GM23338 (cell line): ENCODE data around the gene RGS19. TPM values are rescaled to one million over a fixed set of nuclear protein-coding genes. Genes with fewer than 3 reads are reported as not detected.

ENCODE experiments used
- ATAC-seq: fragments of 200-7000 bp; cut with Tn5 transposase; 3 replicates; pipeline ENCODE4 v1.9.1; 2020
- DNase-seq: peaks from one replicate; pipeline ENCODE4 v3.0.0-alpha.2; 2015; ENCODE audit warnings: low spot score
- H2AFZ ChIP-seq: fragments of 200-600 bp; sonication (generic); 2 replicates; pipeline ENCODE4 v1.8.0; 2016; ENCODE audit warnings: antibody characterized with exemption, mild to moderate bottlenecking, moderate library complexity
- H3F3A ChIP-seq: fragments of 200-600 bp; sonication (generic); replicated peaks from 2 replicates; pipeline ENCODE4 v1.8.0; 2017; ENCODE audit warnings: antibody characterized with exemption, mixed run types, low read depth
- H3K27ac ChIP-seq: fragments of 200-600 bp; sonication (generic); 2 replicates; pipeline ENCODE4 v1.6.1; 2016; ENCODE audit warnings: low read depth
- H3K27me3 ChIP-seq: fragments of 200-600 bp; sonication (generic); 2 replicates; pipeline ENCODE4 v1.8.0; 2016; ENCODE audit warnings: mild to moderate bottlenecking, mixed run types, moderate library complexity; ENCODE audit not compliant: insufficient read depth
- H3K36me3 ChIP-seq: fragments of 200-600 bp; sonication (generic); 2 replicates; pipeline ENCODE4 v1.8.0; 2016; ENCODE audit warnings: mild to moderate bottlenecking; ENCODE audit not compliant: insufficient read depth
- H3K4me1 ChIP-seq: fragments of 200-600 bp; sonication (generic); 2 replicates; pipeline ENCODE4 v1.8.0; 2016; ENCODE audit warnings: mild to moderate bottlenecking, moderate library complexity; ENCODE audit not compliant: insufficient read depth
- H3K4me2 ChIP-seq: fragments of 200-600 bp; sonication (generic); 2 replicates; pipeline ENCODE4 v1.7.1; 2017; ENCODE audit warnings: mixed run types
- H3K4me3 ChIP-seq: fragments of 200-600 bp; sonication (generic); 2 replicates; pipeline ENCODE4 v1.6.1; 2016; ENCODE audit warnings: mixed run types
- H3K79me2 ChIP-seq: fragments of 200-600 bp; sonication (generic); replicated peaks from 2 replicates; pipeline ENCODE4 v1.8.0; 2017; ENCODE audit warnings: mild to moderate bottlenecking; ENCODE audit not compliant: insufficient read depth
- H3K9me2 ChIP-seq: fragments of 200-600 bp; sonication (generic); 2 replicates; pipeline ENCODE4 v1.8.0; 2017; ENCODE audit not compliant: insufficient read depth
- H4K20me1 ChIP-seq: fragments of 200-600 bp; sonication (generic); replicated peaks from 2 replicates; pipeline ENCODE4 v1.8.0; 2017; ENCODE audit warnings: mild to moderate bottlenecking; ENCODE audit not compliant: insufficient read depth
- H3K27ac Mint-ChIP-seq: 2 replicates; pipeline ENCODE4 v1.8.0; 2020; ENCODE audit warnings: inconsistent platforms, mild to moderate bottlenecking, moderate library complexity, mixed read lengths
- H3K27me3 Mint-ChIP-seq: 3 replicates; pipeline ENCODE4 v1.8.0; 2022; ENCODE audit warnings: low read depth, mild to moderate bottlenecking, moderate library complexity, mixed read lengths, inconsistent platforms; ENCODE audit not compliant: insufficient read depth, poor library complexity
- H3K36me3 Mint-ChIP-seq: 3 replicates; pipeline ENCODE4 v1.8.0; 2021; ENCODE audit warnings: low read depth, mild to moderate bottlenecking, inconsistent platforms, moderate library complexity, mixed read lengths
- H3K4me1 Mint-ChIP-seq: 3 replicates; pipeline ENCODE4 v1.8.0; 2020; ENCODE audit warnings: mild to moderate bottlenecking, inconsistent platforms, mixed read lengths
- H3K4me3 Mint-ChIP-seq: 3 replicates; pipeline ENCODE4 v1.8.0; 2021; ENCODE audit warnings: moderate library complexity, mild to moderate bottlenecking, inconsistent platforms, mixed read lengths
- H3K9me3 Mint-ChIP-seq: 3 replicates; pipeline ENCODE4 v1.8.0; 2020; ENCODE audit warnings: moderate library complexity, mild to moderate bottlenecking, inconsistent platforms, mixed read lengths
- CREB1 ChIP-seq: fragments of 250-450 bp; sonication (Bioruptor Pico); IDR thresholded peaks from 2 replicates; pipeline ENCODE4 v1.5.0; 2020; ENCODE audit warnings: low read depth, mild to moderate bottlenecking, moderate library complexity
- EZH2 ChIP-seq: fragments of 200-600 bp; sonication (generic); IDR thresholded peaks from one replicate; pipeline ENCODE4 v1.8.0; 2017; ENCODE audit warnings: antibody characterized with exemption, mild to moderate bottlenecking, low read depth; ENCODE audit not compliant: unreplicated experiment
- EZH2phosphoT487 ChIP-seq: fragments of 200-600 bp; sonication (generic); IDR thresholded peaks from one replicate; pipeline ENCODE4 v1.8.1; 2018; ENCODE audit warnings: antibody characterized with exemption; ENCODE audit not compliant: unreplicated experiment
- JUNB ChIP-seq: IDR thresholded peaks from one replicate; pipeline ENCODE4 v1.6.1; 2016; ENCODE audit warnings: antibody characterized with exemption; ENCODE audit not compliant: unreplicated experiment
- NANOG ChIP-seq: IDR thresholded peaks from 2 replicates; pipeline ENCODE4 v1.6.1; 2016; ENCODE audit warnings: antibody characterized with exemption, borderline replicate concordance
- POLR2AphosphoS5 ChIP-seq: IDR thresholded peaks from 2 replicates; pipeline ENCODE4 v1.6.1; 2016; ENCODE audit warnings: antibody characterized with exemption, low read depth
- STAT1 ChIP-seq: IDR thresholded peaks from one replicate; pipeline ENCODE4 v1.6.1; 2016; ENCODE audit warnings: antibody characterized with exemption; ENCODE audit not compliant: unreplicated experiment
- ZNF114 ChIP-seq: fragments of 250-450 bp; sonication (Bioruptor Pico); IDR thresholded peaks from 2 replicates; pipeline ENCODE4 v1.5.0; 2020; ENCODE audit warnings: mild to moderate bottlenecking, moderate library complexity
- ZNF331 ChIP-seq: fragments of 250-450 bp; sonication (Bioruptor Pico); IDR thresholded peaks from 2 replicates; pipeline ENCODE4 v1.5.0; 2020; ENCODE audit warnings: low read depth, mild to moderate bottlenecking, moderate library complexity
- polyA plus RNA-seq: library from polyadenylated mRNA; unstranded; fragments of >200 nt; fragmentation: Nextera tagmentation; extraction: Ambion mirVana; gene quantifications from 2 replicates; pipeline ENCODE4 v1.2.1, GENCODE V29; 2016
- total RNA-seq: library from RNA; depleted of rRNA; stranded (reverse); fragments of >200 nt; shearing (Covaris generic); gene quantifications from 2 replicates; pipeline ENCODE4 v1.2.3, GENCODE V29; 2014
- TF ChIP-seq, protein P1 (sequence below): IDR thresholded peaks from 2 replicates; pipeline ENCODE4 v1.6.1; 2016; ENCODE audit warnings: antibody characterized with exemption
- TF ChIP-seq, protein P2 (sequence below), 2 experiments: fragments of 200-600 bp in 1 of 2; sonication (generic) in 1 of 2; conservative IDR thresholded peaks; 2 replicates each; pipeline versions ENCODE4 v1.5.1 to v1.6.1; 2016 to 2017; ENCODE audit warnings: antibody characterized with exemption in 2 of 2, low read depth in 2 of 2, mild to moderate bottlenecking in 2 of 2, moderate library complexity in 1 of 2
- TF ChIP-seq, protein P3 (sequence below): fragments of 250-450 bp; sonication (Bioruptor Pico); IDR thresholded peaks from 2 replicates; pipeline ENCODE4 v1.5.0; 2020; ENCODE audit warnings: mild to moderate bottlenecking, moderate library complexity
- TF ChIP-seq, protein P4 (sequence below): IDR thresholded peaks from one replicate; pipeline ENCODE4 v1.6.1; 2018; ENCODE audit warnings: antibody characterized with exemption; ENCODE audit not compliant: unreplicated experiment

Gene RGS19
- total and polyA plus RNA-seq, 2 experiments from 2014 or later: 13.1 to 19.7 TPM

DNA sequence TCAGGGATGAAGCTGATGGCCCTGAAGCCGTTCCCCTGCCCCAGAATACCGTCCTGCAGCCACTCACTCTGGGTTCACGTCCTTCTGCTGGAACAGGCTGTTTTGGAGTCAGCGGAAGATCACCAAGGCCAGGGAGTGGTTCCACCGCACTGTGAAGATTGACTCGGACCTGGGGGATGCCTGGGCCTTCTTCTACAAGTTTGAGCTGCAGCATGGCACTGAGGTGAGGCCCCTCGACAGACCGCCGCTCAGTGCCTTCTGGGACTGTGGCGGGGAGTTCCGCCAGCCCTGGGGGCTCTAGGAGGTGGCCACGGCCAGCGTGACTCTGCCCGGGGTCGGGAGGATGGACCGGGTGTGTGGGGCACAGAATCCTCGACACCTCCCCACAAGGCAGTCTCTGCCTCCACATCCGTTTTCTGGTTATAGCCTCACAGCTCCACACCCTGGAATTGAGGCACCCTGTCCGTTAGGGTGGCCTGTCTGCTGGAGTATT, 47.5 kb downstream of the RGS19 start:
- Histone ChIP-seq H3K27ac (no peak overlapping the region), H3K4me2 (no peak overlapping the region), H3K4me3 (no peak overlapping the region), H3K9me2 (no peaks in the 10 kb centered on the region), H2AFZ (no peak overlapping the region), H3K27me3 (no peaks in the 10 kb centered on the region), H3K36me3 (peaks cover 3% of the 10 kb centered on the region; the same call in 1 of the 2 replicates), H3K4me1 (peaks cover 14% of the 10 kb centered on the region), H3K79me2 (no peaks in the 10 kb centered on the region), H3F3A (peaks cover 5% of the 10 kb centered on the region; the same call in 1 of the 2 replicates), H4K20me1 (no peaks in the 10 kb centered on the region)
- peaks cover 12% of the 10 kb centered on the region for H3K27me3 Mint-ChIP-seq
- TF ChIP-seq, protein P1, sequence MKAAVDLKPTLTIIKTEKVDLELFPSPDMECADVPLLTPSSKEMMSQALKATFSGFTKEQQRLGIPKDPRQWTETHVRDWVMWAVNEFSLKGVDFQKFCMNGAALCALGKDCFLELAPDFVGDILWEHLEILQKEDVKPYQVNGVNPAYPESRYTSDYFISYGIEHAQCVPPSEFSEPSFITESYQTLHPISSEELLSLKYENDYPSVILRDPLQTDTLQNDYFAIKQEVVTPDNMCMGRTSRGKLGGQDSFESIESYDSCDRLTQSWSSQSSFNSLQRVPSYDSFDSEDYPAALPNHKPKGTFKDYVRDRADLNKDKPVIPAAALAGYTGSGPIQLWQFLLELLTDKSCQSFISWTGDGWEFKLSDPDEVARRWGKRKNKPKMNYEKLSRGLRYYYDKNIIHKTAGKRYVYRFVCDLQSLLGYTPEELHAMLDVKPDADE: no peak
- no peak for TF ChIP-seq POLR2AphosphoS5
- no peak for TF ChIP-seq STAT1
- no peak for TF ChIP-seq ZNF331
- TF ChIP-seq JUNB: no peak
- TF ChIP-seq ZNF114 (CRISPR knock-in tag): no peak
- TF ChIP-seq EZH2: no peak
- TF ChIP-seq, protein P2, sequence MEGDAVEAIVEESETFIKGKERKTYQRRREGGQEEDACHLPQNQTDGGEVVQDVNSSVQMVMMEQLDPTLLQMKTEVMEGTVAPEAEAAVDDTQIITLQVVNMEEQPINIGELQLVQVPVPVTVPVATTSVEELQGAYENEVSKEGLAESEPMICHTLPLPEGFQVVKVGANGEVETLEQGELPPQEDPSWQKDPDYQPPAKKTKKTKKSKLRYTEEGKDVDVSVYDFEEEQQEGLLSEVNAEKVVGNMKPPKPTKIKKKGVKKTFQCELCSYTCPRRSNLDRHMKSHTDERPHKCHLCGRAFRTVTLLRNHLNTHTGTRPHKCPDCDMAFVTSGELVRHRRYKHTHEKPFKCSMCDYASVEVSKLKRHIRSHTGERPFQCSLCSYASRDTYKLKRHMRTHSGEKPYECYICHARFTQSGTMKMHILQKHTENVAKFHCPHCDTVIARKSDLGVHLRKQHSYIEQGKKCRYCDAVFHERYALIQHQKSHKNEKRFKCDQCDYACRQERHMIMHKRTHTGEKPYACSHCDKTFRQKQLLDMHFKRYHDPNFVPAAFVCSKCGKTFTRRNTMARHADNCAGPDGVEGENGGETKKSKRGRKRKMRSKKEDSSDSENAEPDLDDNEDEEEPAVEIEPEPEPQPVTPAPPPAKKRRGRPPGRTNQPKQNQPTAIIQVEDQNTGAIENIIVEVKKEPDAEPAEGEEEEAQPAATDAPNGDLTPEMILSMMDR (conservative IDR thresholded peaks at IDR 0.05; ENCODE audit: low read depth in 2 of 2): no peak
- TF ChIP-seq CREB1 (CRISPR knock-in tag): no peak
- no peak for TF ChIP-seq EZH2phosphoT487
- TF ChIP-seq NANOG: no peak
- TF ChIP-seq, protein P3, sequence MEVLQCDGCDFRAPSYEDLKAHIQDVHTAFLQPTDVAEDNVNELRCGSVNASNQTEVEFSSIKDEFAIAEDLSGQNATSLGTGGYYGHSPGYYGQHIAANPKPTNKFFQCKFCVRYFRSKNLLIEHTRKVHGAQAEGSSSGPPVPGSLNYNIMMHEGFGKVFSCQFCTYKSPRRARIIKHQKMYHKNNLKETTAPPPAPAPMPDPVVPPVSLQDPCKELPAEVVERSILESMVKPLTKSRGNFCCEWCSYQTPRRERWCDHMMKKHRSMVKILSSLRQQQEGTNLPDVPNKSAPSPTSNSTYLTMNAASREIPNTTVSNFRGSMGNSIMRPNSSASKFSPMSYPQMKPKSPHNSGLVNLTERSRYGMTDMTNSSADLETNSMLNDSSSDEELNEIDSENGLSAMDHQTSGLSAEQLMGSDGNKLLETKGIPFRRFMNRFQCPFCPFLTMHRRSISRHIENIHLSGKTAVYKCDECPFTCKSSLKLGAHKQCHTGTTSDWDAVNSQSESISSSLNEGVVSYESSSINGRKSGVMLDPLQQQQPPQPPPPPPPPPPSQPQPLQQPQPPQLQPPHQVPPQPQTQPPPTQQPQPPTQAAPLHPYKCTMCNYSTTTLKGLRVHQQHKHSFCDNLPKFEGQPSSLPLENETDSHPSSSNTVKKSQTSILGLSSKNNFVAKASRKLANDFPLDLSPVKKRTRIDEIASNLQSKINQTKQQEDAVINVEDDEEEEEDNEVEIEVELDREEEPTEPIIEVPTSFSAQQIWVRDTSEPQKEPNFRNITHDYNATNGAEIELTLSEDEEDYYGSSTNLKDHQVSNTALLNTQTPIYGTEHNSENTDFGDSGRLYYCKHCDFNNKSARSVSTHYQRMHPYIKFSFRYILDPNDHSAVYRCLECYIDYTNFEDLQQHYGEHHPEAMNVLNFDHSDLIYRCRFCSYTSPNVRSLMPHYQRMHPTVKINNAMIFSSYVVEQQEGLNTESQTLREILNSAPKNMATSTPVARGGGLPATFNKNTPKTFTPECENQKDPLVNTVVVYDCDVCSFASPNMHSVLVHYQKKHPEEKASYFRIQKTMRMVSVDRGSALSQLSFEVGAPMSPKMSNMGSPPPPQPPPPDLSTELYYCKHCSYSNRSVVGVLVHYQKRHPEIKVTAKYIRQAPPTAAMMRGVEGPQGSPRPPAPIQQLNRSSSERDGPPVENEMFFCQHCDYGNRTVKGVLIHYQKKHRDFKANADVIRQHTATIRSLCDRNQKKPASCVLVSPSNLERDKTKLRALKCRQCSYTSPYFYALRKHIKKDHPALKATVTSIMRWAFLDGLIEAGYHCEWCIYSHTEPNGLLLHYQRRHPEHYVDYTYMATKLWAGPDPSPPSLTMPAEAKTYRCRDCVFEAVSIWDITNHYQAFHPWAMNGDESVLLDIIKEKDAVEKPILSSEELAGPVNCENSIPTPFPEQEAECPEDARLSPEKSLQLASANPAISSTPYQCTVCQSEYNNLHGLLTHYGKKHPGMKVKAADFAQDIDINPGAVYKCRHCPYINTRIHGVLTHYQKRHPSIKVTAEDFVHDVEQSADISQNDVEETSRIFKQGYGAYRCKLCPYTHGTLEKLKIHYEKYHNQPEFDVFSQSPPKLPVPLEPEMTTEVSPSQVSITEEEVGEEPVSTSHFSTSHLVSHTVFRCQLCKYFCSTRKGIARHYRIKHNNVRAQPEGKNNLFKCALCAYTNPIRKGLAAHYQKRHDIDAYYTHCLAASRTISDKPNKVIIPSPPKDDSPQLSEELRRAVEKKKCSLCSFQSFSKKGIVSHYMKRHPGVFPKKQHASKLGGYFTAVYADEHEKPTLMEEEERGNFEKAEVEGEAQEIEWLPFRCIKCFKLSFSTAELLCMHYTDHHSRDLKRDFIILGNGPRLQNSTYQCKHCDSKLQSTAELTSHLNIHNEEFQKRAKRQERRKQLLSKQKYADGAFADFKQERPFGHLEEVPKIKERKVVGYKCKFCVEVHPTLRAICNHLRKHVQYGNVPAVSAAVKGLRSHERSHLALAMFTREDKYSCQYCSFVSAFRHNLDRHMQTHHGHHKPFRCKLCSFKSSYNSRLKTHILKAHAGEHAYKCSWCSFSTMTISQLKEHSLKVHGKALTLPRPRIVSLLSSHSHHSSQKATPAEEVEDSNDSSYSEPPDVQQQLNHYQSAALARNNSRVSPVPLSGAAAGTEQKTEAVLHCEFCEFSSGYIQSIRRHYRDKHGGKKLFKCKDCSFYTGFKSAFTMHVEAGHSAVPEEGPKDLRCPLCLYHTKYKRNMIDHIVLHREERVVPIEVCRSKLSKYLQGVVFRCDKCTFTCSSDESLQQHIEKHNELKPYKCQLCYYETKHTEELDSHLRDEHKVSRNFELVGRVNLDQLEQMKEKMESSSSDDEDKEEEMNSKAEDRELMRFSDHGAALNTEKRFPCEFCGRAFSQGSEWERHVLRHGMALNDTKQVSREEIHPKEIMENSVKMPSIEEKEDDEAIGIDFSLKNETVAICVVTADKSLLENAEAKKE (CRISPR knock-in tag): no peak
- TF ChIP-seq, protein P4, sequence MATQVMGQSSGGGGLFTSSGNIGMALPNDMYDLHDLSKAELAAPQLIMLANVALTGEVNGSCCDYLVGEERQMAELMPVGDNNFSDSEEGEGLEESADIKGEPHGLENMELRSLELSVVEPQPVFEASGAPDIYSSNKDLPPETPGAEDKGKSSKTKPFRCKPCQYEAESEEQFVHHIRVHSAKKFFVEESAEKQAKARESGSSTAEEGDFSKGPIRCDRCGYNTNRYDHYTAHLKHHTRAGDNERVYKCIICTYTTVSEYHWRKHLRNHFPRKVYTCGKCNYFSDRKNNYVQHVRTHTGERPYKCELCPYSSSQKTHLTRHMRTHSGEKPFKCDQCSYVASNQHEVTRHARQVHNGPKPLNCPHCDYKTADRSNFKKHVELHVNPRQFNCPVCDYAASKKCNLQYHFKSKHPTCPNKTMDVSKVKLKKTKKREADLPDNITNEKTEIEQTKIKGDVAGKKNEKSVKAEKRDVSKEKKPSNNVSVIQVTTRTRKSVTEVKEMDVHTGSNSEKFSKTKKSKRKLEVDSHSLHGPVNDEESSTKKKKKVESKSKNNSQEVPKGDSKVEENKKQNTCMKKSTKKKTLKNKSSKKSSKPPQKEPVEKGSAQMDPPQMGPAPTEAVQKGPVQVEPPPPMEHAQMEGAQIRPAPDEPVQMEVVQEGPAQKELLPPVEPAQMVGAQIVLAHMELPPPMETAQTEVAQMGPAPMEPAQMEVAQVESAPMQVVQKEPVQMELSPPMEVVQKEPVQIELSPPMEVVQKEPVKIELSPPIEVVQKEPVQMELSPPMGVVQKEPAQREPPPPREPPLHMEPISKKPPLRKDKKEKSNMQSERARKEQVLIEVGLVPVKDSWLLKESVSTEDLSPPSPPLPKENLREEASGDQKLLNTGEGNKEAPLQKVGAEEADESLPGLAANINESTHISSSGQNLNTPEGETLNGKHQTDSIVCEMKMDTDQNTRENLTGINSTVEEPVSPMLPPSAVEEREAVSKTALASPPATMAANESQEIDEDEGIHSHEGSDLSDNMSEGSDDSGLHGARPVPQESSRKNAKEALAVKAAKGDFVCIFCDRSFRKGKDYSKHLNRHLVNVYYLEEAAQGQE: no peak
- no peak overlapping the region for H3K27ac Mint-ChIP-seq
- H3K4me1 Mint-ChIP-seq: peaks cover 18% of the 10 kb centered on the region
- no peak overlapping the region for H3K4me3 Mint-ChIP-seq
- DNase-seq (no peak), ATAC-seq (no peak)
- H3K36me3 Mint-ChIP-seq: peaks cover 47% of the 10 kb centered on the region
- no peaks in the 10 kb centered on the region for H3K9me3 Mint-ChIP-seq
